ENCODE measurements around the gene DSCAML1. TPM values are rescaled to one million over a fixed set of nuclear protein-coding genes. Genes with fewer than 3 reads are reported as not detected.

Gene DSCAML1
- total and polyA plus RNA-seq, 3 donors from 2014 or later = 1.6 to 6.1 (median 3.0) TPM

- TF ChIP-seq CTCF (IDR thresholded peaks at IDR 0.05) (no peak), POLR2A (IDR thresholded peaks at IDR 0.05) (no peak)
- Histone ChIP-seq H3K27ac (no peak overlapping the region), H3K9me3 (no peaks in the 10 kb centered on the region), H3K4me1 (no peaks in the 10 kb centered on the region), H3K27me3 (no peaks in the 10 kb centered on the region), H3K4me3 (no peak overlapping the region), H3K36me3 (ENCODE audit: low read depth, missing control alignments) (no peaks in the 10 kb centered on the region)
- intact Hi-C loops (cut with DNase I; ENCODE audit: low total_unique reads) = no loop called here
- DNase-seq = no peak
- WGBS, 2 donors = 83% methylated on average over 3 of the region's 3 CpGs; no CpG with 5 or more reads in 1 of the 2 donors
These were observed 222.5 kb downstream of the DSCAML1 start for GRCh38 chr11:117574551-117574950.

- 93 to 98% methylated on average over 7 to 8 of the region's 8 CpGs for WGBS, 2 donors
- Histone ChIP-seq H3K27me3 (no peaks in the 10 kb centered on the region), H3K36me3 (ENCODE audit: low read depth, missing control alignments) (no peaks in the 10 kb centered on the region), H3K27ac (no peak overlapping the region), H3K4me3 (no peak overlapping the region), H3K9me3 (no peaks in the 10 kb centered on the region), H3K4me1 (no peaks in the 10 kb centered on the region)
- DNase-seq = no peak
- intact Hi-C loops (cut with DNase I; ENCODE audit: low total_unique reads) = no loop called here
- TF ChIP-seq POLR2A (IDR thresholded peaks at IDR 0.05) (no peak), CTCF (IDR thresholded peaks at IDR 0.05) (no peak)
These were observed 223.7 kb downstream of the DSCAML1 start for GRCh38 chr11:117573326-117573725.

- intact Hi-C loops (cut with DNase I; ENCODE audit: low total_unique reads) = no loop called here
- Histone ChIP-seq H3K4me3 (no peak overlapping the region), H3K27me3 (no peaks in the 10 kb centered on the region), H3K36me3 (ENCODE audit: low read depth, missing control alignments) (no peaks in the 10 kb centered on the region), H3K27ac (no peak overlapping the region), H3K9me3 (no peaks in the 10 kb centered on the region), H3K4me1 (no peaks in the 10 kb centered on the region)
- DNase-seq = no peak
- WGBS, 2 donors = 89 to 95% methylated on average over 5 of the region's 5 CpGs
- TF ChIP-seq CTCF (IDR thresholded peaks at IDR 0.05) = no peak
- no peak for TF ChIP-seq POLR2A (IDR thresholded peaks at IDR 0.05)
These were observed 224.3 kb downstream of the DSCAML1 start for GRCh38 chr11:117572671-117573070.

- DNase-seq = peak; percentile 30
- Histone ChIP-seq H3K9me3 (no peaks in the 10 kb centered on the region), H3K4me3 (no peak overlapping the region), H3K36me3 (ENCODE audit: low read depth, missing control alignments) (no peaks in the 10 kb centered on the region), H3K4me1 (no peaks in the 10 kb centered on the region), H3K27ac (no peak overlapping the region), H3K27me3 (no peaks in the 10 kb centered on the region)
- 47 to 65% methylated on average over 5 of the region's 5 CpGs for WGBS, 2 donors
- TF ChIP-seq CTCF (IDR thresholded peaks at IDR 0.05) (no peak), POLR2A (IDR thresholded peaks at IDR 0.05) (no peak)
- intact Hi-C loops (cut with DNase I; ENCODE audit: low total_unique reads) = no loop called here
These were observed 224.9 kb downstream of the DSCAML1 start for GRCh38 chr11:117572129-117572528.

GRCh38 chr11:117570701-117571100, 226.3 kb downstream of the DSCAML1 start:
- no peak for TF ChIP-seq POLR2A (IDR thresholded peaks at IDR 0.05)
- no peak for TF ChIP-seq CTCF (IDR thresholded peaks at IDR 0.05)
- Histone ChIP-seq H3K4me1 (no peaks in the 10 kb centered on the region), H3K27ac (no peak overlapping the region), H3K27me3 (no peaks in the 10 kb centered on the region), H3K36me3 (ENCODE audit: low read depth, missing control alignments) (no peaks in the 10 kb centered on the region), H3K9me3 (no peaks in the 10 kb centered on the region), H3K4me3 (no peak overlapping the region)
- intact Hi-C loops (cut with DNase I; ENCODE audit: low total_unique reads) = no loop called here
- 60 to 86% methylated on average over 4 to 5 of the region's 5 CpGs for WGBS, 2 donors
- DNase-seq = peak; percentile 36

All from testis (tissue), 3 donors.